IMR-90 (cell line): Measurements from ENCODE around the gene TTC23.

ENCODE experiments used
- MAFK ChIP-seq: IDR thresholded peaks from 2 replicates; pipeline ENCODE4 v1.6.1; 2012; ENCODE audit warnings: low read depth, low read length, improper control_type of control experiment
- TF ChIP-seq, protein P1 (sequence below): conservative IDR thresholded peaks from 2 replicates; pipeline ENCODE4 v1.5.1; 2012; ENCODE audit warnings: mild to moderate bottlenecking, low read depth, low read length, improper control_type of control experiment
- TF ChIP-seq, protein P2 (sequence below): fragments of 150-350 bp; IDR thresholded peaks from 2 replicates; pipeline ENCODE4 v1.6.1; 2017; ENCODE audit warnings: mild to moderate bottlenecking, antibody characterized with exemption, low read length, low read depth

DNA sequence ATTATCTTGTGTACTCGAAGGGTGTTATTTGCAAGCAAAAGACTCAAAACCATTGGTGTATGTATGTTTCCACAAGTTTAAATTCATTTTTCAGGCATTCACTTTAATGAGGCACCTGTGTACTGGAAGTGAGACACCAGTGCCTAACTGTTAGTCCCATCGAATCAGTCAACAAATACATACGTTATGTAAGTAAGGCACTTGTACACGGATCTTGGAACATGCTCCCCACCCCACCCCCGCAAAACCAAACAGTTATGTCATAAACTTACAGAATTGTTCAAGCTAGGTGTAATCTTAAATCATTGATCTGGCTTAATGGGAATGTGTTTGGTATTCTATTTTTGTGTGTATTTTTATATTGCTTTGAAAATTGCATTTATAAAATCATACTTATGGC is 19.1 kb upstream of the TTC23 start:
- no peak for TF ChIP-seq MAFK
- TF ChIP-seq, protein P1, sequence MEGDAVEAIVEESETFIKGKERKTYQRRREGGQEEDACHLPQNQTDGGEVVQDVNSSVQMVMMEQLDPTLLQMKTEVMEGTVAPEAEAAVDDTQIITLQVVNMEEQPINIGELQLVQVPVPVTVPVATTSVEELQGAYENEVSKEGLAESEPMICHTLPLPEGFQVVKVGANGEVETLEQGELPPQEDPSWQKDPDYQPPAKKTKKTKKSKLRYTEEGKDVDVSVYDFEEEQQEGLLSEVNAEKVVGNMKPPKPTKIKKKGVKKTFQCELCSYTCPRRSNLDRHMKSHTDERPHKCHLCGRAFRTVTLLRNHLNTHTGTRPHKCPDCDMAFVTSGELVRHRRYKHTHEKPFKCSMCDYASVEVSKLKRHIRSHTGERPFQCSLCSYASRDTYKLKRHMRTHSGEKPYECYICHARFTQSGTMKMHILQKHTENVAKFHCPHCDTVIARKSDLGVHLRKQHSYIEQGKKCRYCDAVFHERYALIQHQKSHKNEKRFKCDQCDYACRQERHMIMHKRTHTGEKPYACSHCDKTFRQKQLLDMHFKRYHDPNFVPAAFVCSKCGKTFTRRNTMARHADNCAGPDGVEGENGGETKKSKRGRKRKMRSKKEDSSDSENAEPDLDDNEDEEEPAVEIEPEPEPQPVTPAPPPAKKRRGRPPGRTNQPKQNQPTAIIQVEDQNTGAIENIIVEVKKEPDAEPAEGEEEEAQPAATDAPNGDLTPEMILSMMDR = no peak
- TF ChIP-seq, protein P2, sequence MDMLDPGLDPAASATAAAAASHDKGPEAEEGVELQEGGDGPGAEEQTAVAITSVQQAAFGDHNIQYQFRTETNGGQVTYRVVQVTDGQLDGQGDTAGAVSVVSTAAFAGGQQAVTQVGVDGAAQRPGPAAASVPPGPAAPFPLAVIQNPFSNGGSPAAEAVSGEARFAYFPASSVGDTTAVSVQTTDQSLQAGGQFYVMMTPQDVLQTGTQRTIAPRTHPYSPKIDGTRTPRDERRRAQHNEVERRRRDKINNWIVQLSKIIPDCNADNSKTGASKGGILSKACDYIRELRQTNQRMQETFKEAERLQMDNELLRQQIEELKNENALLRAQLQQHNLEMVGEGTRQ = no peak
